HG03469 (cell line): Measurements from ENCODE around the gene ACAP3.

Experiments used
- ATAC-seq: cut with Tn5 transposase; IDR thresholded peaks from one replicate; pipeline ENCODE4 v1.9.1; 2021; ENCODE audit warnings: mild to moderate bottlenecking, moderate library complexity, moderate number of reproducible peaks; ENCODE audit not compliant: unreplicated experiment

Gene ACAP3

GRCh38 chr1:1345860-1346500, 38.2 kb upstream of the ACAP3 start:
- ATAC-seq = no peak

DNA sequence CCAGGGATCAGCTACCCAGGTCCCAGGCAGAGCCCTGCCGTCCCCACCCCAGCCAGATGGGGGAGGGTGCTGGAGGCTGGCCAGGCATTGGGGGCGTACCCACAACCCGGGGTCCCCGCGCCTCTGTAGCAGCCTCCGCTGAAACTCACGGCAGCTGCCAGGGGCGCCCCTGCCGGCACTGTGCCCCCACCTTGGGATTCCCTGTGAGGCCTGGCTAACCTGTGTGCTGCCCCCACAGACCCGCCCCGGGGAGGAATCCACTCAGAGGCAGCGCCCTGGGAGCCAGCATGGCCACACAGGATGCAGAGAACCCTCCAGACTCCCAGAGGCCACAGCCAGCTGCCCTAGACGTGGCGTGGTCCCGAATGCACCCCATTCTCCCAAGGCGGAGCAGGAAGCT, 37.7 kb upstream of the ACAP3 start:
- no peak for ATAC-seq

- ATAC-seq = no peak
Measured at GRCh38 chr1:1344655-1345361, 37.1 kb upstream of the ACAP3 start.

DNA sequence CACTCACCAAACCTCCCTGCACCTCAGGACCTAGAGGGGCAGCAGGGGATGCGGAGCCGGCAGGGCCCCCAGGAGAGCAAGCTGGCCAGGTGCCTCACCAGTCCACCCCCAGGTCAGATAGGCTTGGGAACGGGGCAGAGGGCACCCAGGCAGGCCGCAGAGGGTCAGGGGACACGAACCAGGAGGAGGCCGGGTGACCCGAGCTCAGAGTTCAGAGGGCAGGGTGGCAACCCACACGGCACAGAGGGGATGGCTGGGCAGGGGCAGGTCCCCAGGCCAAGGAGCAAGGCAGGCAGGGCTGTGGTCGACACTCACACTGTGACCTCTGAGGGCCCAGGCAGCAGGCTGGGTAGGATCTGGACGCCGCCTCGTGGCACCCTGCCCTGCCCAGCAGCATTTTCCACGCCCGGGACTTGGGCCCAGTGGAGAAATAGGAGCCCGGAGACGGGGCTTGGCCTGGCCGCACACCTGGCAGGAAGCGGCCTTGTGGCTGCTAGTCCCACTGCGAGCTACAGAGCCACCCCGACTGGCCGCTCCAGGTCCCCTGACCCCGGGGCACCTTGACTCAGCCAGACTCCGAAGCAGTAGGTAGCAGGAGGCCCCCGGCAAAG, 36.2 kb upstream of the ACAP3 start:
- ATAC-seq = no peak

GRCh38 chr1:1342584-1343115, 34.9 kb upstream of the ACAP3 start:
- ATAC-seq = no peak

GRCh38 chr1:1342061-1342562, 34.4 kb upstream of the ACAP3 start:
- ATAC-seq = no peak

GRCh38 chr1:1341549-1342021, 33.9 kb upstream of the ACAP3 start:
- ATAC-seq = no peak

DNA sequence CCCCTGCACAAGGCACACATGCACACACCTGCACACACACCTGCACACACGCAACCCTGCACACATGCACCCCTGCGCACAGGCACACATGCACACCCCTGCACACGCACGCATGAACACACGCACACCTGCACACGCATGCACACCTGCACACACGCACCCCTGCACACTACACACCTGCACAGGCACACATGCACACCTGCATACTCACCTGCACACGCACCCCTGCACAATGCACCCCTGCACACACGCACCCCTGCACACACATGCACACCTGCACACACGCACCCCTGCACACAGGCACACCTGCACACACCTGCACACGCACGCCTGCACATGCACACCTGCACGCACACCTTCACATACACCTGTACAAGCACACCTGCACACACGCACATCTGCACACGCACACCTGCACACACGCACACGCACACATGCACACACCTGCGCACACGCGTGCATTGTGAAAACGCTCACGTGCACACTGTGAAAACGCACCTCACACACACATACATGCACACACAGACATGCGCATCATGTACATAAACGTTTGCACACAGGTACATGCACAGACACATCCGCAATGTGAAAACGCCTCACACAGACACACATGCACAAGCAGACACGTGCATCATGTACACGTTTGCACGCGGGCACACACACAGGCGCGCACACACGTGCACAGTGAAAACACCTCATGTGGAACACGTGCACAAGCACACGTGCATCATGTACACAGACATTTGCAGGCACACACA, 33.2 kb upstream of the ACAP3 start:
- no peak for ATAC-seq

- no peak for ATAC-seq
Measured at GRCh38 chr1:1340185-1340584, 32.5 kb upstream of the ACAP3 start.

- no peak for ATAC-seq
Measured at GRCh38 chr1:1338278-1338677, 30.5 kb upstream of the ACAP3 start.

- ATAC-seq = no peak
Measured at GRCh38 chr1:1337793-1338147, 30.0 kb upstream of the ACAP3 start.

GRCh38 chr1:1336931-1337792, 29.4 kb upstream of the ACAP3 start:
- ATAC-seq = no peak

- no peak for ATAC-seq
Measured at GRCh38 chr1:1336446-1336845, 28.7 kb upstream of the ACAP3 start.

DNA sequence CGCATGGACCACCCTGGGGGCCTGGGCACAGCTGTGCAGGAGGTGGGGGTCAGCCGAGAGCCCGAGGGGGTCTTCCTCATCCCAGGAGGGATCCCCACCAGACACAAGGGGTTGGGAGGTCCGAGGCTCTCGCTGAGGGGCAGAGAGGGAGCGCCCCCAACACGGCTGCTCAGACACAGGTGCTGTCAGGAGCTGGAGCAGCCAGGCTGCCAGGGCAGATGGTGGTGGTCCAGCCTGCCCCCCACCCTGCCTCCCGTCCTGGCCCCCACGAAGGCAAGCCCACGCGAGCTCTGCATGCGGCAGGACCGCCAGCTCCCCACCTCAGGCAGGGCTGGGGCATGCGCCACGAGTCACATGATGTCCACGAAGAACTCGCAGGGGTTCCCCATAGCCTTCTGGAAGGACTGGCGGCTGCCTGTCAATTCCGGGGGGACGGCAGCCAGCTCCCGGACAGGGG, 28.1 kb upstream of the ACAP3 start:
- ATAC-seq = no peak

DNA sequence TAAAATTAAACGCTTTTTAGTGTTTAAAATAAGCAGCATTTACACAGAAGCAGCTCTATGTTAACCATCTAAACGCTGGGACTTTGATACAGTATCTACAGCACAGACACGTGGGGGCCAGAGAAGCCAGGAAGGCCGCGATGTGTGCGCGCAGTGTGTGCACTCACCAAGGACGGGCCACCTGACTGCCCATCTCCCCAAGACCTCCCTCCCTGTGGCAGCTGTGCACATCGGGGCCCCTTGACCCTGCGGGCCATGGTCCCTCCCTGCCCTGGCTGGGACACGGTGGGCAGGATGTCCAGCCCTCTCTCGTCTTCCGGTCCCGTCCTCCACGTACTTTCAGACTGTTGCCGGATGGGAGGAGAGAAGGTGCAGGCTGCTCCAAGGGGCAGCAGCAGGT, 27.6 kb upstream of the ACAP3 start:
- no peak for ATAC-seq

DNA sequence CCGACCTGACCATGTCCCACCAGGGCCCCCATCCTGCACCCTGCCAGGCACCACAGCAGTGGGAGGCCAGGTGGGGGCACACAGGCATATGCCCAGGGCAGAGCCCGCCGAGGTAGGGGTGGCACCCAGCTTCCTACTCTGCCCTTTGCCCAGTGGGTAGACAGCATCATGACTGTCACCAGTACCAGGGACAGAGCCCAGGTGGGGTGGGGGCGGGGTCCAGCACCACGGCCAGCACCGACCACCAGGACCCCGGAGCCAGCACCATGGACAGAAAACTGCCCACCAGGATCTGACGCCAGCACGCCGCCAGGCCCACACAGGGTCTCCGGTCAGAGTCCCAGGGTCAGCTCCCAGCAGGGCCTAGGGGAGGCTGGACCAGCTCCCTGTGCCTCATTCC, 27.1 kb upstream of the ACAP3 start:
- no peak for ATAC-seq

GRCh38 chr1:1333551-1334241, 26.0 kb upstream of the ACAP3 start:
- ATAC-seq = no peak

DNA sequence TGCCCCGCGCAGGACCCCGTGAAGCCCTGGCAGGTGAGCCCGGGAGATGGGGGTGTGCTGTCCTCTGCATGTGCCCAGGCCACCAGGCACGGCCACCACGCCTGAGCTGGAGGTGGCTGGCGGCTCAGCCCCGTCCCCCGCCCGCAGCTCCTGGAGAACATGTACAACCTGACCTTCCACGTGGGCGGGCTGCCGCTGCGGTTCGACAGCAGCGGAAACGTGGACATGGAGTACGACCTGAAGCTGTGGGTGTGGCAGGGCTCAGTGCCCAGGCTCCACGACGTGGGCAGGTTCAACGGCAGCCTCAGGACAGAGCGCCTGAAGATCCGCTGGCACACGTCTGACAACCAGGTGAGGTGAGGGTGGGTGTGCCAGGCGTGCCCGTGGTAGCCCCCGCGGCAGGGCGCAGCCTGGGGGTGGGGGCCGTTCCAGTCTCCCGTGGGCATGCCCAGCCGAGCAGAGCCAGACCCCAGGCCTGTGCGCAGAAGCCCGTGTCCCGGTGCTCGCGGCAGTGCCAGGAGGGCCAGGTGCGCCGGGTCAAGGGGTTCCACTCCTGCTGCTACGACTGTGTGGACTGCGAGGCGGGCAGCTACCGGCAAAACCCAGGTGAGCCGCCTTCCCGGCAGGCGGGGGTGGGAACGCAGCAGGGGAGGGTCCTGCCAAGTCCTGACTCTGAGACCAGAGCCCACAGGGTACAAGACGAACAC, 25.2 kb upstream of the ACAP3 start:
- no peak for ATAC-seq
